ENCODE data around the gene GALK1. TPM values are rescaled to one million over a fixed set of nuclear protein-coding genes. Genes with fewer than 3 reads are reported as not detected.
"Not testable (repeated sequence)": the region's sequence is repeated elsewhere in the genome, so short reads cannot be mapped to it uniquely, and the experiment has no call there.

GALK1 gene
- total RNA-seq, 2 donors from 2014 or later = 54.7 to 74.8 TPM

GRCh38 chr17:75774991-75775668, 10.1 kb upstream of the GALK1 start:
- no peak for ATAC-seq
- Mint-ChIP-seq H3K36me3 (peaks cover 33 to 36% of the 10 kb centered on the region in 2 donors), H3K9me3 (no peaks in the 10 kb centered on the region), H3K27ac (peak overlapping the region; percentile 99)
- no peak for DNase-seq (ENCODE audit: low spot score in 2 of 2)

GRCh38 chr17:75774471-75774990, 9.5 kb upstream of the GALK1 start:
- Mint-ChIP-seq H3K9me3 (no peaks in the 10 kb centered on the region), H3K27ac (peak overlapping the region; percentile 1 to 99), H3K36me3 (peaks cover 29 to 32% of the 10 kb centered on the region in 2 donors)
- DNase-seq (ENCODE audit: low spot score in 2 of 2) = peak in 1 of 2 donors; percentile 57
- ATAC-seq = no peak

- DNase-seq (ENCODE audit: low spot score in 2 of 2) (peak in 1 of 2 donors; percentile 55), ATAC-seq (peak; percentile 6 to 9)
- H3K9me3 Mint-ChIP-seq = no peaks in the 10 kb centered on the region
- H3K27ac Mint-ChIP-seq = peak overlapping the region; percentile 1 to 99
- H3K36me3 Mint-ChIP-seq = peaks cover 27 to 29% of the 10 kb centered on the region in 2 donors
Measured at GRCh38 chr17:75773808-75774470, 8.9 kb upstream of the GALK1 start.

- H3K9me3 Mint-ChIP-seq = no peaks in the 10 kb centered on the region
- H3K27ac Mint-ChIP-seq = peak overlapping the region; percentile 1 to 93
- DNase-seq (ENCODE audit: low spot score in 2 of 2) (peak in 1 of 2 donors; percentile 62), ATAC-seq (peak; percentile 1 to 6)
- peaks cover 20 to 22% of the 10 kb centered on the region in 2 donors for H3K36me3 Mint-ChIP-seq
Measured at GRCh38 chr17:75773121-75773807, 8.3 kb upstream of the GALK1 start.

- DNase-seq (ENCODE audit: low spot score in 2 of 2) = peak in 1 of 2 donors; percentile 52
- peak overlapping the region in 1 of 2 donors; percentile 85 for H3K27ac Mint-ChIP-seq
- H3K9me3 Mint-ChIP-seq = no peaks in the 10 kb centered on the region
- H3K36me3 Mint-ChIP-seq = peaks cover 3 to 6% of the 10 kb centered on the region in 2 donors
- peak in 1 of 2 donors; percentile 2 for ATAC-seq
Measured at GRCh38 chr17:75771334-75772281, 6.6 kb upstream of the GALK1 start.

- Mint-ChIP-seq H3K36me3 (no peaks in the 10 kb centered on the region), H3K9me3 (no peaks in the 10 kb centered on the region), H3K27ac (no peak overlapping the region)
- ATAC-seq = no peak
- DNase-seq (ENCODE audit: low spot score in 2 of 2) = peak in 1 of 2 donors; percentile 37
Measured at GRCh38 chr17:75769536-75769935, 4.5 kb upstream of the GALK1 start.

- no peak overlapping the region for H3K27ac Mint-ChIP-seq
- no peak for DNase-seq (ENCODE audit: low spot score in 2 of 2)
- no peaks in the 10 kb centered on the region for H3K9me3 Mint-ChIP-seq
- no peaks in the 10 kb centered on the region for H3K36me3 Mint-ChIP-seq
- ATAC-seq = no peak
Measured at GRCh38 chr17:75767881-75768280, 2.9 kb upstream of the GALK1 start.

GRCh38 chr17:75765981-75766380, 989 bp upstream of the GALK1 start:
- H3K36me3 Mint-ChIP-seq = no peaks in the 10 kb centered on the region
- H3K27ac Mint-ChIP-seq = peak overlapping the region in 1 of 2 donors; percentile 55
- H3K9me3 Mint-ChIP-seq = no peaks in the 10 kb centered on the region
- DNase-seq (ENCODE audit: low spot score in 2 of 2) = no peak
- ATAC-seq = no peak

GRCh38 chr17:75764417-75764710, 628 bp downstream of the GALK1 start:
- H3K36me3 Mint-ChIP-seq = no peaks in the 10 kb centered on the region
- no peak for DNase-seq (ENCODE audit: low spot score in 2 of 2)

GRCh38 chr17:75763613-75764416, 1.2 kb downstream of the GALK1 start:
- ATAC-seq (no peak), DNase-seq (ENCODE audit: low spot score in 2 of 2) (no peak)
- H3K36me3 Mint-ChIP-seq = no peaks in the 10 kb centered on the region
- H3K27ac Mint-ChIP-seq = peak overlapping the region in 1 of 2 donors; percentile 84
- no peaks in the 10 kb centered on the region for H3K9me3 Mint-ChIP-seq

More at GRCh38 chr17:75764417-75764710, 628 bp downstream of the GALK1 start:
- no peaks in the 10 kb centered on the region for H3K9me3 Mint-ChIP-seq
- peak overlapping the region; percentile 81 to 84 for H3K27ac Mint-ChIP-seq
- ATAC-seq = peak in 1 of 2 donors; percentile 1

GRCh38 chr17:75763269-75763607, 1.8 kb downstream of the GALK1 start:
- no peak for DNase-seq (ENCODE audit: low spot score in 2 of 2)
- no peaks in the 10 kb centered on the region for H3K36me3 Mint-ChIP-seq

GRCh38 chr17:75762513-75763268, 2.3 kb downstream of the GALK1 start:
- ATAC-seq = no peak
- Mint-ChIP-seq H3K27ac (peak overlapping the region; percentile 43 to 72), H3K36me3 (no peaks in the 10 kb centered on the region), H3K9me3 (no peaks in the 10 kb centered on the region)
- DNase-seq (ENCODE audit: low spot score in 2 of 2) = no peak

More at GRCh38 chr17:75763269-75763607, 1.8 kb downstream of the GALK1 start:
- no peak for ATAC-seq
- H3K9me3 Mint-ChIP-seq = no peaks in the 10 kb centered on the region
- peak overlapping the region in 1 of 2 donors; percentile 43 for H3K27ac Mint-ChIP-seq

GRCh38 chr17:75759978-75760640, 4.9 kb downstream of the GALK1 start:
- H3K9me3 Mint-ChIP-seq; H3K36me3 Mint-ChIP-seq; H3K27ac Mint-ChIP-seq; ATAC-seq; DNase-seq (ENCODE audit: low spot score in 2 of 2): not testable (repeated sequence)

- Mint-ChIP-seq H3K36me3 (no peaks in the 10 kb centered on the region), H3K27ac (no peak overlapping the region)
- no peak for ATAC-seq
Measured at GRCh38 chr17:75759457-75759856, 5.5 kb downstream of the GALK1 start.

More at GRCh38 chr17:75759457-75759856, 5.5 kb downstream of the GALK1 start:
- no peak for DNase-seq (ENCODE audit: low spot score in 2 of 2)
- no peaks in the 10 kb centered on the region for H3K9me3 Mint-ChIP-seq

Data from activated naive CD4-positive, alpha-beta T cell treated with anti-CD3 and anti-CD28 coated beads, Interleukin-2, amount 50 U/mL, for 72 hours (primary cell).